Endothelial cell of umbilical vein (primary cell): Measurements from ENCODE around the gene GRIN3B. TPM values are rescaled to one million over a fixed set of nuclear protein-coding genes. Genes with fewer than 3 reads are reported as not detected.

Experiments
- BruUV-seq: library from RNA; stranded (reverse); fragments of 400-500 nt; replicated peaks from 2 replicates; lab custom pipeline; 2021; lab: Mats Ljungman, UMichigan
- CTCF ChIA-PET: fragments of 300-600, 350-600 bp; sonication (Branson Sonifier 250); formaldehyde crosslinking; loops from one replicate; lab custom pipeline; 2021; ENCODE audit warnings: antibody characterized with exemption, inconsistent platforms; lab: Charles Lee
- POLR2A ChIA-PET: fragments of 300-600, 350-600 bp; sonication (Branson Sonifier 250); formaldehyde crosslinking; loops from one replicate; lab custom pipeline; 2021; ENCODE audit warnings: antibody characterized with exemption, inconsistent platforms; lab: Charles Lee
- DNase-seq: peaks from one replicate; pipeline ENCODE4 v3.0.0-alpha.2; 2011; ENCODE audit warnings: low read depth, low spot score
- FAIRE-seq: peaks from 2 replicates; lab custom pipeline; 2011; peaks lifted over from hg19 to GRCh38; lab: Jason Lieb, UNC
- H2AFZ ChIP-seq: 2 replicates; pipeline ENCODE4 v1.6.0; 2012; ENCODE audit warnings: low read depth, low read length, control low read depth, inconsistent platforms
- H3K27ac ChIP-seq: 2 replicates; pipeline ENCODE4 v1.5.1; 2011; ENCODE audit warnings: low read depth, mild to moderate bottlenecking, control low read depth, low read length, moderate library complexity; ENCODE audit not compliant: insufficient read depth
- H3K27me3 ChIP-seq, 2 experiments: 2 replicates each; pipeline versions ENCODE4 v1.6.0 to v1.6.1; 2011; ENCODE audit warnings: low read length in 2 of 2, mixed read lengths in 1 of 2; ENCODE audit not compliant: control insufficient read depth in 2 of 2, insufficient read depth in 2 of 2
- H3K36me3 ChIP-seq, 2 experiments: 2 replicates in 1 of 2; 3 replicates in 1 of 2; pipeline ENCODE4 v1.5.1; 2011; ENCODE audit warnings: low read length in 2 of 2, mild to moderate bottlenecking in 1 of 2, moderate library complexity in 1 of 2; ENCODE audit not compliant: control insufficient read depth in 2 of 2, insufficient read depth in 2 of 2; ENCODE audit errors: extremely low read depth in 1 of 2
- H3K4me1 ChIP-seq: 3 replicates; pipeline ENCODE4 v1.5.1; 2011; ENCODE audit warnings: mild to moderate bottlenecking, low read length; ENCODE audit not compliant: control insufficient read depth, insufficient read depth; ENCODE audit errors: extremely low read depth
- H3K4me2 ChIP-seq: 2 replicates; pipeline ENCODE4 v1.6.1; 2011; ENCODE audit warnings: low read length, control low read depth, mixed read lengths; ENCODE audit not compliant: insufficient read depth
- H3K4me3 ChIP-seq, 3 experiments: fragments of 200-600 bp in 1 of 3; sonication (generic), shearing (Covaris generic) in 1 of 3; replicated peaks in 1 of 3; 2 replicates each; pipeline ENCODE4 v1.5.1; 2011 to 2016; ENCODE audit warnings: control low read depth in 3 of 3, low read length in 3 of 3, mild to moderate bottlenecking in 2 of 3, inconsistent platforms in 1 of 3, low read depth in 1 of 3, moderate library complexity in 1 of 3; ENCODE audit not compliant: insufficient read depth in 1 of 3
- H3K79me2 ChIP-seq: 2 replicates; pipeline ENCODE4 v1.6.0; 2012; ENCODE audit warnings: low read length, inconsistent platforms; ENCODE audit not compliant: control insufficient read depth, insufficient read depth
- H3K9ac ChIP-seq: replicated peaks from 2 replicates; pipeline ENCODE3; 2011; ENCODE audit warnings: low read length, control low read depth; ENCODE audit not compliant: insufficient read depth; ENCODE audit errors: extremely low read depth
- H3K9me1 ChIP-seq: replicated peaks from 3 replicates; pipeline ENCODE4 v1.6.0; 2011; ENCODE audit warnings: mild to moderate bottlenecking, low read length; ENCODE audit not compliant: control insufficient read depth, insufficient read depth; ENCODE audit errors: extremely low read depth
- H3K9me3 ChIP-seq: replicated peaks from 2 replicates; pipeline ENCODE4 v1.5.1; 2012; ENCODE audit warnings: low read length, inconsistent platforms; ENCODE audit not compliant: control insufficient read depth, insufficient read depth
- H4K20me1 ChIP-seq: replicated peaks from 2 replicates; pipeline ENCODE3; 2011; ENCODE audit warnings: mild to moderate bottlenecking, low read length; ENCODE audit not compliant: control insufficient read depth, insufficient read depth; ENCODE audit errors: extremely low read depth
- EZH2 ChIP-seq: IDR thresholded peaks from 2 replicates; pipeline ENCODE4 v1.6.1; 2012; ENCODE audit warnings: borderline replicate concordance, low read depth, mild to moderate bottlenecking, moderate library complexity, low read length, inconsistent platforms; ENCODE audit not compliant: severe bottlenecking
- FOS ChIP-seq: IDR thresholded peaks from 2 replicates; pipeline ENCODE4 v1.6.1; 2011; ENCODE audit warnings: mild to moderate bottlenecking, low read length, moderate library complexity, borderline replicate concordance; ENCODE audit not compliant: insufficient read depth
- GATA2 ChIP-seq: IDR thresholded peaks from 2 replicates; pipeline ENCODE4 v1.7.0; 2011; ENCODE audit warnings: low read depth, mild to moderate bottlenecking, moderate library complexity, mixed read lengths, low read length; ENCODE audit not compliant: insufficient read length, insufficient read depth
- JUN ChIP-seq: IDR thresholded peaks from 2 replicates; pipeline ENCODE4 v1.6.1; 2011; ENCODE audit warnings: borderline replicate concordance, low read depth; ENCODE audit not compliant: insufficient read length, insufficient read depth
- MAX ChIP-seq: IDR thresholded peaks from 2 replicates; pipeline ENCODE4 v1.6.1; 2011; ENCODE audit not compliant: insufficient read depth, insufficient read length
- MYC ChIP-seq: IDR thresholded peaks from one replicate; pipeline ENCODE4 v1.6.1; 2011; ENCODE audit warnings: mild to moderate bottlenecking, low read depth, low read length
- POLR2A ChIP-seq: IDR thresholded peaks from 2 replicates; pipeline ENCODE4 v1.6.1; 2012; ENCODE audit warnings: low read depth, mild to moderate bottlenecking, control low read depth, low read length
- POLR2AphosphoS5 ChIP-seq: IDR thresholded peaks from 2 replicates; pipeline ENCODE4 v1.6.1; 2012; ENCODE audit warnings: low read depth, mild to moderate bottlenecking, control low read depth, low read length, moderate library complexity; ENCODE audit not compliant: insufficient read depth
- dilution Hi-C: fragments of 300-500 bp; cut with MboI; formaldehyde crosslinking; loops from one replicate; pipeline ENCODE4 v1.15.0; 2019; ENCODE audit warnings: low sequenced_read_pairs; ENCODE audit not compliant: extremely low pct_ligation_motif_present
- intact Hi-C: fragments of 100-400 bp; cut with micrococcal nuclease; formaldehyde crosslinking; loops from one replicate; pipeline ENCODE4 v1.10.0; 2022
- polyA plus RNA-seq, 4 experiments: library from polyadenylated mRNA; depleted of rRNA in 3 of 4; stranded (reverse) in 3 of 4; unstranded in 1 of 4; fragments of >200 nt; gene quantifications; 2 replicates each; pipeline versions ENCODE4 v1.2.1 to v1.2.3, GENCODE V29; 2011 to 2012; ENCODE audit warnings: missing spikeins in 1 of 4
- total RNA-seq: library from RNA; stranded (reverse); gene quantifications from 2 replicates; pipeline ENCODE4 v1.2.3, GENCODE V29; 2021
- TF ChIP-seq, protein P1 (sequence below), 2 donors: IDR thresholded peaks; 1 replicate in 1 of 2; 2 replicates in 1 of 2; pipeline ENCODE4 v1.5.1; 2011; ENCODE audit warnings: low read length in 2 of 2, mild to moderate bottlenecking in 2 of 2, moderate library complexity in 2 of 2, control low read depth in 1 of 2, inconsistent platforms in 1 of 2, low read depth in 1 of 2; ENCODE audit not compliant: insufficient read depth in 1 of 2; ENCODE audit errors: extremely low read depth in 1 of 2

GRIN3B gene
- total and polyA plus RNA-seq, 2 donors (not counting 3 experiments of a cell fraction or from before 2014, with no cell fraction given), result 0.43 to 0.82 TPM

- Histone ChIP-seq H4K20me1 (no peaks in the 10 kb centered on the region), H3K36me3 (no peaks in the 10 kb centered on the region), H3K4me3 (no peak overlapping the region), H3K4me1 (peaks cover 5% of the 10 kb centered on the region), H2AFZ (no peak overlapping the region), H3K9me3 (no peaks in the 10 kb centered on the region), H3K9me1 (no peaks in the 10 kb centered on the region), H3K79me2 (peaks cover under 1% of the 10 kb centered on the region), H3K4me2 (no peak overlapping the region), H3K9ac (no peak overlapping the region), H3K27me3 (no peaks in the 10 kb centered on the region), H3K27ac (no peak overlapping the region)
- DNase-seq (no peak), FAIRE-seq (no peak)
- POLR2A ChIA-PET, result no interaction called here
- intact Hi-C loops, result no loop called here
- TF ChIP-seq POLR2A (no peak), JUN (no peak), GATA2 (no peak), EZH2 (no peak), MAX (no peak), MYC (no peak), POLR2AphosphoS5 (no peak), FOS (no peak)
- TF ChIP-seq, protein P1, sequence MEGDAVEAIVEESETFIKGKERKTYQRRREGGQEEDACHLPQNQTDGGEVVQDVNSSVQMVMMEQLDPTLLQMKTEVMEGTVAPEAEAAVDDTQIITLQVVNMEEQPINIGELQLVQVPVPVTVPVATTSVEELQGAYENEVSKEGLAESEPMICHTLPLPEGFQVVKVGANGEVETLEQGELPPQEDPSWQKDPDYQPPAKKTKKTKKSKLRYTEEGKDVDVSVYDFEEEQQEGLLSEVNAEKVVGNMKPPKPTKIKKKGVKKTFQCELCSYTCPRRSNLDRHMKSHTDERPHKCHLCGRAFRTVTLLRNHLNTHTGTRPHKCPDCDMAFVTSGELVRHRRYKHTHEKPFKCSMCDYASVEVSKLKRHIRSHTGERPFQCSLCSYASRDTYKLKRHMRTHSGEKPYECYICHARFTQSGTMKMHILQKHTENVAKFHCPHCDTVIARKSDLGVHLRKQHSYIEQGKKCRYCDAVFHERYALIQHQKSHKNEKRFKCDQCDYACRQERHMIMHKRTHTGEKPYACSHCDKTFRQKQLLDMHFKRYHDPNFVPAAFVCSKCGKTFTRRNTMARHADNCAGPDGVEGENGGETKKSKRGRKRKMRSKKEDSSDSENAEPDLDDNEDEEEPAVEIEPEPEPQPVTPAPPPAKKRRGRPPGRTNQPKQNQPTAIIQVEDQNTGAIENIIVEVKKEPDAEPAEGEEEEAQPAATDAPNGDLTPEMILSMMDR (IDR thresholded peaks at IDR 0.05; ENCODE audit: extremely low read depth in 1 of 2, insufficient read depth in 1 of 2, low read depth in 1 of 2, low read length in 2 of 2), result no peak
- dilution Hi-C loops, result no loop called here
- CTCF ChIA-PET, result no interaction called here
- BruUV-seq, result no TSS peak
Measured at GRCh38 chr19:979318-979741, 20.9 kb upstream of the GRIN3B start.
